GM18868 (cell line): ENCODE results near the gene CHST10.
"Not testable (repeated sequence)": the region's sequence is repeated elsewhere in the genome, so short reads cannot be mapped to it uniquely, and the experiment has no call there.

ENCODE experiments used
- ATAC-seq: cut with Tn5 transposase; IDR thresholded peaks from one replicate; pipeline ENCODE4 v1.9.1; 2021; ENCODE audit warnings: mild to moderate bottlenecking, moderate library complexity; ENCODE audit not compliant: unreplicated experiment

CHST10 gene

GRCh38 chr2:100394111-100394641 is 23.3 kb downstream of the CHST10 start:
- peak; percentile 63 for ATAC-seq

GRCh38 chr2:100393362-100393761 is 24.1 kb downstream of the CHST10 start:
- ATAC-seq, result no peak

- ATAC-seq, result no peak
Observed at GRCh38 chr2:100392715-100393114, 24.8 kb downstream of the CHST10 start.

- no peak for ATAC-seq
Observed at GRCh38 chr2:100391735-100392515, 25.5 kb downstream of the CHST10 start.

- ATAC-seq, result no peak
Observed at GRCh38 chr2:100390001-100390940, 27.2 kb downstream of the CHST10 start.

- no peak for ATAC-seq
Observed at GRCh38 chr2:100388703-100389102, 28.8 kb downstream of the CHST10 start.

- no peak for ATAC-seq
Observed at GRCh38 chr2:100383954-100384353, 33.5 kb downstream of the CHST10 start.

GRCh38 chr2:100383306-100383705 is 34.2 kb downstream of the CHST10 start:
- no peak for ATAC-seq

GRCh38 chr2:100381240-100381639 is 36.2 kb downstream of the CHST10 start:
- peak; percentile 84 for ATAC-seq

GRCh38 chr2:100380681-100381080 is 36.8 kb downstream of the CHST10 start:
- ATAC-seq, result no peak

GRCh38 chr2:100376836-100377235 is 40.6 kb downstream of the CHST10 start:
- no peak for ATAC-seq

- peak; percentile 59 for ATAC-seq
Observed at GRCh38 chr2:100367163-100367562, 50.3 kb downstream of the CHST10 start.

GRCh38 chr2:100365434-100365833 is 52.0 kb downstream of the CHST10 start:
- ATAC-seq, result no peak

- ATAC-seq, result not testable (repeated sequence)
Observed at GRCh38 chr2:100362269-100362668, 55.2 kb downstream of the CHST10 start.

GRCh38 chr2:100359576-100359975 is 57.9 kb downstream of the CHST10 start:
- ATAC-seq, result no peak

- no peak for ATAC-seq
Observed at GRCh38 chr2:100358554-100358953, 58.9 kb downstream of the CHST10 start.

- no peak for ATAC-seq
Observed at GRCh38 chr2:100352521-100352920, 64.9 kb downstream of the CHST10 start.

GRCh38 chr2:100350661-100351185 is 66.7 kb downstream of the CHST10 start:
- no peak for ATAC-seq

GRCh38 chr2:100345144-100345543 is 72.3 kb downstream of the CHST10 start:
- ATAC-seq, result not testable (repeated sequence)

GRCh38 chr2:100344433-100344832 is 73.0 kb downstream of the CHST10 start:
- no peak for ATAC-seq

- ATAC-seq, result not testable (repeated sequence)
Observed at GRCh38 chr2:100342466-100342865, 75.0 kb downstream of the CHST10 start.
